T47D (cell line): ENCODE measurements around the gene CELA2B.

ENCODE experiments used
- DNase-seq, 2 experiments: peaks; one replicate each; pipeline versions ENCODE4 v3.0.0 to v3.0.0-alpha.2; 2011 to 2012; ENCODE audit warnings: low read depth in 1 of 2, low spot score in 1 of 2
- JUND ChIP-seq: IDR thresholded peaks from 2 replicates; pipeline ENCODE4 v1.6.1; 2012; ENCODE audit warnings: low read depth
- in situ Hi-C: cut with HindIII; loops from 2 replicates; pipeline ENCODE4 v1.10.0; 2016; ENCODE audit warnings: low sequenced_read_pairs, low pct_unique_long_range_greater_than_20kb

The CELA2B gene

GRCh38 chr1:15522551-15522950 lies 46.6 kb downstream of the CELA2B start:
- no peak for DNase-seq
- in situ Hi-C loops, result no loop called here
- TF ChIP-seq JUND, result no peak

- TF ChIP-seq JUND, result no peak
- peak in 1 of 2 experiments; percentile 18 for DNase-seq
- in situ Hi-C loops, result no loop called here
These were observed 47.5 kb downstream of the CELA2B start for GRCh38 chr1:15523104-15524020.

- in situ Hi-C loops, result no loop called here
- TF ChIP-seq JUND, result no peak
- DNase-seq, result no peak
These were observed 48.0 kb downstream of the CELA2B start, which contains the start of gene CASP9 for GRCh38 chr1:15524021-15524282. CASP9 (minus strand) TSS chr1:15524215; CDS start chr1:15524200, 15 bp downstream.

- DNase-seq, result peak; percentile 66 to 98
- no peak for TF ChIP-seq JUND
- in situ Hi-C loops, result no loop called here
These were observed 48.6 kb downstream of the CELA2B start for GRCh38 chr1:15524283-15525049.

GRCh38 chr1:15525050-15526020 lies 49.4 kb downstream of the CELA2B start:
- in situ Hi-C loops, result no loop called here
- peak in 1 of 2 experiments; percentile 82 for DNase-seq
- TF ChIP-seq JUND, result no peak

GRCh38 chr1:15526021-15526489 lies 50.2 kb downstream of the CELA2B start:
- in situ Hi-C loops, result no loop called here
- no peak for DNase-seq
- no peak for TF ChIP-seq JUND

GRCh38 chr1:15526490-15527339 lies 50.8 kb downstream of the CELA2B start, which contains the start of gene DNAJC16:
DNAJC16 (plus strand) TSS chr1:15526848; CDS start chr1:15529106, 2,258 bp downstream.
- DNase-seq, result peak; percentile 68 to 99
- in situ Hi-C loops, result no loop called here
- TF ChIP-seq JUND, result no peak

GRCh38 chr1:15531003-15531402 lies 55.1 kb downstream of the CELA2B start:
- TF ChIP-seq JUND, result no peak
- in situ Hi-C loops, result no loop called here

GRCh38 chr1:15531682-15532081 lies 55.8 kb downstream of the CELA2B start:
- in situ Hi-C loops, result no loop called here
- DNase-seq, result no peak
- no peak for TF ChIP-seq JUND

More at GRCh38 chr1:15531003-15531402, 55.1 kb downstream of the CELA2B start:
- DNase-seq, result no peak

- no peak for TF ChIP-seq JUND
- in situ Hi-C loops, result no loop called here
- peak in 1 of 2 experiments; percentile 65 for DNase-seq
These were observed 62.9 kb downstream of the CELA2B start for GRCh38 chr1:15538771-15539170.

GRCh38 chr1:15540186-15540585 lies 64.3 kb downstream of the CELA2B start:
- no peak for DNase-seq
- in situ Hi-C loops, result no loop called here
- TF ChIP-seq JUND, result no peak
